Colonic mucosa (tissue), 4 donors: ENCODE measurements around the gene PARP4. TPM values are rescaled to one million over a fixed set of nuclear protein-coding genes. Genes with fewer than 3 reads are reported as not detected.

Source experiments
- DNase-seq: peaks from one replicate; pipeline ENCODE4 v3.0.0-alpha.2; 2020
- H3K27ac ChIP-seq: fragments of 200-600 bp; one replicate; pipeline ENCODE4 v1.8.0; 2021
- H3K27me3 ChIP-seq: fragments of 200-600 bp; one replicate; pipeline ENCODE4 v1.8.0; 2021
- H3K36me3 ChIP-seq: fragments of 200-600 bp; one replicate; pipeline ENCODE4 v1.8.0; 2021
- H3K4me1 ChIP-seq: fragments of 200-600 bp; one replicate; pipeline ENCODE4 v1.8.0; 2021; ENCODE audit warnings: mild to moderate bottlenecking
- H3K4me3 ChIP-seq: fragments of 200-600 bp; one replicate; pipeline ENCODE4 v1.8.0; 2021
- H3K9ac ChIP-seq, 2 donors: one replicate each; pipeline ENCODE4 v1.7.0; 2013; ENCODE audit warnings: control low read depth in 2 of 2, low read depth in 2 of 2, low read length in 2 of 2
- H3K9me3 ChIP-seq: fragments of 200-600 bp; one replicate; pipeline ENCODE4 v1.8.0; 2021
- CTCF ChIP-seq: fragments of 200-600 bp; IDR thresholded peaks from one replicate; pipeline ENCODE4 v1.8.0; 2022; ENCODE audit warnings: antibody characterized with exemption, mild to moderate bottlenecking
- intact Hi-C: fragments of 100-400 bp; cut with DNase I; formaldehyde crosslinking; loops from one replicate; pipeline ENCODE4 v1.14.1; 2022
- total RNA-seq, 2 donors: library from RNA; stranded (reverse); fragmentation: NEBNext Ultra II Directional in 1 of 2; extraction: Animal tissue kit (Norgen Biotek cat#: 25700) in 1 of 2; gene quantifications; one replicate each; pipeline ENCODE4 v1.2.1, GENCODE V29; 2021
- donor health status: healthy.
- donor health status: DM: no; HTN: no; CAD: no.
- donor health status: DM: no; HTN: no; CAD: no.

The PARP4 gene
- total RNA-seq, 2 donors from 2014 or later: 89.3 to 137 TPM

DNA sequence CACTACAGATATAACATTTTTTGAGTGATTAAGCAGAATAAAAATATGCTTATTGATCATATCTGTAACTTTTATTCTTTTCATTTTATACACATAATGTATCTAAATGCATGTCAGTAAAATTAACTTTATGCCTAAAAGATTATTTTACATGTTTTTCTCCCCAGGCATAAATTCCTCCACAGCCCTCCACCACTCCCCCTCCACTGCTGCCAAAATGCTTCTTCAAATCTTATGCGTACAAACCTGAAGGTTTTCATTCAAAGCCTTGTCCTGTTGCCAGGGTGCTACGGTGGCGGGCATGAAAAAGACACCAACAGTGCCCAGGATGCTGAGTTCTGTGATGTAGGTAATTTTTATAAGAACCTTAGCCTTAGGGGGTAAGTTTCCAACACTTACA is 52.9 kb downstream of the PARP4 start:
- DNase-seq: no peak
- H3K27ac ChIP-seq: no peak overlapping the region
- no peak overlapping the region for H3K9ac ChIP-seq
- no peaks in the 10 kb centered on the region for H3K4me1 ChIP-seq
- H3K27me3 ChIP-seq: no peaks in the 10 kb centered on the region
- H3K9me3 ChIP-seq: no peaks in the 10 kb centered on the region
- no peak overlapping the region for H3K4me3 ChIP-seq
- peaks cover 18% of the 10 kb centered on the region for H3K36me3 ChIP-seq
- TF ChIP-seq CTCF: no peak
- intact Hi-C loops: no loop called here

GRCh38 chr13:24459234-24459633 is 53.3 kb downstream of the PARP4 start:
- H3K4me3 ChIP-seq: no peak overlapping the region
- DNase-seq: no peak
- no peaks in the 10 kb centered on the region for H3K4me1 ChIP-seq
- H3K36me3 ChIP-seq: peaks cover 21% of the 10 kb centered on the region
- TF ChIP-seq CTCF: no peak
- no peak overlapping the region for H3K9ac ChIP-seq
- no peaks in the 10 kb centered on the region for H3K9me3 ChIP-seq
- H3K27ac ChIP-seq: no peak overlapping the region
- intact Hi-C loops: no loop called here
- H3K27me3 ChIP-seq: no peaks in the 10 kb centered on the region

GRCh38 chr13:24458736-24459135 is 53.8 kb downstream of the PARP4 start:
- H3K9me3 ChIP-seq: no peaks in the 10 kb centered on the region
- H3K27ac ChIP-seq: no peak overlapping the region
- intact Hi-C loops: no loop called here
- H3K4me1 ChIP-seq: no peaks in the 10 kb centered on the region
- peaks cover 26% of the 10 kb centered on the region for H3K36me3 ChIP-seq
- DNase-seq: no peak
- TF ChIP-seq CTCF: no peak
- H3K4me3 ChIP-seq: no peak overlapping the region
- no peak overlapping the region for H3K9ac ChIP-seq
- H3K27me3 ChIP-seq: no peaks in the 10 kb centered on the region

DNA sequence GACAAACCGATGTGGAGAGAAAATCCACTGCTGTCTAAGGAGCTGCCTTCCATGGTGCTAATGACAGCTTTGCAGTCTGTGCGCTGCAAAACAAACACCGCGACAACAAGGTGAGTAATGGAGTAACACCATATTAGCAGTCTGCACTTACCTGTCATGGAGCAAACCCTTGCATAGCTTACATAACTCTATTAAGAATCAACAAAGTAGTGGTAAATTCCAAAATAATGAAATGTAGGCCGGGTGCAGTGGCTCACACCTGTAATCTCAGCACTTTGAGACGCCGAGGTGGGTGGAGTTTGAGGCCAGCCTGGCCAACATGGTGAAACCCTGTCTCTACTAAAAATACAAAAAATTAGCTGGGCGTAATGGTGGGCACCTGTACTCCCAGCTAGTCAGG is 56.2 kb downstream of the PARP4 start:
- peaks cover 41% of the 10 kb centered on the region for H3K36me3 ChIP-seq
- H3K4me1 ChIP-seq: no peaks in the 10 kb centered on the region
- H3K9ac ChIP-seq: no peak overlapping the region
- no peaks in the 10 kb centered on the region for H3K27me3 ChIP-seq
- DNase-seq: no peak
- no peaks in the 10 kb centered on the region for H3K9me3 ChIP-seq
- intact Hi-C loops: no loop called here
- TF ChIP-seq CTCF: no peak
- no peak overlapping the region for H3K27ac ChIP-seq
- H3K4me3 ChIP-seq: no peak overlapping the region

- H3K27ac ChIP-seq: no peak overlapping the region
- no peak for DNase-seq
- H3K36me3 ChIP-seq: peaks cover 44% of the 10 kb centered on the region
- H3K4me1 ChIP-seq: no peaks in the 10 kb centered on the region
- no peak overlapping the region for H3K9ac ChIP-seq
- no peak for TF ChIP-seq CTCF
- no peaks in the 10 kb centered on the region for H3K9me3 ChIP-seq
- H3K4me3 ChIP-seq: no peak overlapping the region
- intact Hi-C loops: no loop called here
- no peaks in the 10 kb centered on the region for H3K27me3 ChIP-seq
Observed at GRCh38 chr13:24454056-24454455, 58.5 kb downstream of the PARP4 start.

GRCh38 chr13:24452044-24452443 is 60.5 kb downstream of the PARP4 start:
- H3K4me1 ChIP-seq: no peaks in the 10 kb centered on the region
- intact Hi-C loops: no loop called here
- H3K27me3 ChIP-seq: no peaks in the 10 kb centered on the region
- peaks cover 42% of the 10 kb centered on the region for H3K36me3 ChIP-seq
- no peak overlapping the region for H3K27ac ChIP-seq
- H3K4me3 ChIP-seq: no peak overlapping the region
- no peak for TF ChIP-seq CTCF
- no peak overlapping the region for H3K9ac ChIP-seq
- no peaks in the 10 kb centered on the region for H3K9me3 ChIP-seq
- DNase-seq: no peak
